IgD-negative memory B cell (primary cell): ENCODE results near the gene YWHAH. TPM values are rescaled to one million over a fixed set of nuclear protein-coding genes. Genes with fewer than 3 reads are reported as not detected.
A peak's percentile ranks its signal among the peaks of the same experiment; 100 is the strongest.

Experiments
- H3K27ac Mint-ChIP-seq, 3 donors: one replicate each; pipeline ENCODE4 v1.8.0; 2020 to 2022; ENCODE audit warnings: mild to moderate bottlenecking in 3 of 3, mixed read lengths in 3 of 3, moderate library complexity in 1 of 3
- H3K27me3 Mint-ChIP-seq: one replicate; pipeline ENCODE4 v1.8.0; 2021; ENCODE audit warnings: mixed read lengths
- H3K36me3 Mint-ChIP-seq: one replicate; pipeline ENCODE4 v1.8.0; 2020; ENCODE audit warnings: mild to moderate bottlenecking, mixed read lengths
- H3K4me1 Mint-ChIP-seq, 3 donors: one replicate each; pipeline ENCODE4 v1.8.0; 2020 to 2022; ENCODE audit warnings: mixed read lengths in 3 of 3, mild to moderate bottlenecking in 1 of 3
- H3K4me3 Mint-ChIP-seq, 4 donors: one replicate each; pipeline ENCODE4 v1.8.0; 2020 to 2022; ENCODE audit warnings: mild to moderate bottlenecking in 4 of 4, mixed read lengths in 4 of 4, moderate library complexity in 3 of 4
- H3K9me3 Mint-ChIP-seq, 3 donors: one replicate each; pipeline ENCODE4 v1.8.0; 2020 to 2021; ENCODE audit warnings: mixed read lengths in 3 of 3, mild to moderate bottlenecking in 1 of 3
- polyA plus RNA-seq: library from polyadenylated mRNA; unstranded; fragments of 300-500 nt; fragmentation: Illumina TruSeq; gene quantifications from one replicate; pipeline ENCODE4 v1.2.3, GENCODE V29; 2021

Gene YWHAH
- polyA plus RNA-seq, 1 donor from 2014 or later, result 65.3 TPM

- H3K27me3 Mint-ChIP-seq, result no peaks in the 10 kb centered on the region
- H3K4me1 Mint-ChIP-seq, result peaks cover 6 to 16% (median 14%) of the 10 kb centered on the region in 3 donors
- H3K27ac Mint-ChIP-seq, result no peak overlapping the region
- H3K4me3 Mint-ChIP-seq, result no peak overlapping the region
- no peaks in the 10 kb centered on the region for H3K36me3 Mint-ChIP-seq
- no peaks in the 10 kb centered on the region for H3K9me3 Mint-ChIP-seq
These were observed 28.7 kb upstream of the YWHAH start for GRCh38 chr22:31915586-31915985.

- H3K36me3 Mint-ChIP-seq, result no peaks in the 10 kb centered on the region
- H3K27ac Mint-ChIP-seq, result peak overlapping the region in 2 of 3 donors; percentile 2 to 28
- no peaks in the 10 kb centered on the region for H3K9me3 Mint-ChIP-seq
- peak overlapping the region in 3 of 4 donors; percentile 12 to 87 (median 75) for H3K4me3 Mint-ChIP-seq
- H3K27me3 Mint-ChIP-seq, result no peaks in the 10 kb centered on the region
- peaks cover 6 to 18% (median 14%) of the 10 kb centered on the region in 3 donors for H3K4me1 Mint-ChIP-seq
These were observed 27.0 kb upstream of the YWHAH start for GRCh38 chr22:31917227-31917921.

GRCh38 chr22:31919730-31920129 lies 24.6 kb upstream of the YWHAH start:
- Mint-ChIP-seq H3K36me3 (no peaks in the 10 kb centered on the region), H3K4me3 (no peak overlapping the region), H3K27ac (no peak overlapping the region), H3K27me3 (peaks cover 2% of the 10 kb centered on the region), H3K4me1 (peaks cover 6 to 32% (median 16%) of the 10 kb centered on the region in 3 donors), H3K9me3 (no peaks in the 10 kb centered on the region)

GRCh38 chr22:31920306-31920705 lies 24.0 kb upstream of the YWHAH start:
- Mint-ChIP-seq H3K27ac (no peak overlapping the region), H3K4me3 (no peak overlapping the region), H3K36me3 (no peaks in the 10 kb centered on the region), H3K9me3 (peaks cover 0 to 3% (median 0%) of the 10 kb centered on the region in 3 donors), H3K4me1 (peaks cover 6 to 34% (median 16%) of the 10 kb centered on the region in 3 donors), H3K27me3 (peaks cover 4% of the 10 kb centered on the region)

- H3K27me3 Mint-ChIP-seq, result peaks cover 4% of the 10 kb centered on the region
- peaks cover 6 to 32% (median 16%) of the 10 kb centered on the region in 3 donors for H3K4me1 Mint-ChIP-seq
- H3K27ac Mint-ChIP-seq, result no peak overlapping the region
- peaks cover 0 to 3% (median 0%) of the 10 kb centered on the region in 3 donors for H3K9me3 Mint-ChIP-seq
- no peak overlapping the region for H3K4me3 Mint-ChIP-seq
- no peaks in the 10 kb centered on the region for H3K36me3 Mint-ChIP-seq
These were observed 23.2 kb upstream of the YWHAH start for GRCh38 chr22:31921106-31921505.

GRCh38 chr22:31922534-31922933 lies 21.8 kb upstream of the YWHAH start:
- Mint-ChIP-seq H3K27me3 (peaks cover 4% of the 10 kb centered on the region), H3K4me1 (peaks cover 2 to 21% (median 8%) of the 10 kb centered on the region in 3 donors), H3K4me3 (no peak overlapping the region), H3K9me3 (peaks cover 0 to 3% (median 0%) of the 10 kb centered on the region in 3 donors), H3K27ac (no peak overlapping the region), H3K36me3 (no peaks in the 10 kb centered on the region)

GRCh38 chr22:31923136-31923535 lies 21.2 kb upstream of the YWHAH start:
- peaks cover 6% of the 10 kb centered on the region for H3K27me3 Mint-ChIP-seq
- no peak overlapping the region for H3K27ac Mint-ChIP-seq
- peaks cover 0 to 18% (median 2%) of the 10 kb centered on the region in 3 donors for H3K4me1 Mint-ChIP-seq
- no peaks in the 10 kb centered on the region for H3K36me3 Mint-ChIP-seq
- peaks cover 0 to 3% (median 0%) of the 10 kb centered on the region in 3 donors for H3K9me3 Mint-ChIP-seq
- H3K4me3 Mint-ChIP-seq, result no peak overlapping the region

- Mint-ChIP-seq H3K4me3 (no peak overlapping the region), H3K36me3 (no peaks in the 10 kb centered on the region), H3K27ac (no peak overlapping the region), H3K9me3 (peaks cover 0 to 3% (median 0%) of the 10 kb centered on the region in 3 donors), H3K27me3 (peaks cover 7% of the 10 kb centered on the region), H3K4me1 (peaks cover 0 to 18% (median 2%) of the 10 kb centered on the region in 3 donors)
These were observed 20.6 kb upstream of the YWHAH start for GRCh38 chr22:31923747-31924146.

- Mint-ChIP-seq H3K27ac (peak overlapping the region in 1 of 3 donors; percentile 16), H3K36me3 (no peaks in the 10 kb centered on the region), H3K4me1 (peaks cover 0 to 18% (median 2%) of the 10 kb centered on the region in 3 donors), H3K9me3 (peaks cover 0 to 3% (median 0%) of the 10 kb centered on the region in 3 donors), H3K27me3 (peaks cover 10% of the 10 kb centered on the region), H3K4me3 (no peak overlapping the region)
These were observed 19.3 kb upstream of the YWHAH start for GRCh38 chr22:31925056-31925455.

- no peak overlapping the region for H3K27ac Mint-ChIP-seq
These were observed 18.3 kb upstream of the YWHAH start for GRCh38 chr22:31926024-31926423.

GRCh38 chr22:31926969-31927368 lies 17.4 kb upstream of the YWHAH start:
- Mint-ChIP-seq H3K4me1 (peaks cover 0 to 17% (median 2%) of the 10 kb centered on the region in 3 donors), H3K27ac (no peak overlapping the region), H3K9me3 (peaks cover 0 to 3% (median 0%) of the 10 kb centered on the region in 3 donors), H3K36me3 (no peaks in the 10 kb centered on the region), H3K4me3 (no peak overlapping the region), H3K27me3 (peaks cover 15% of the 10 kb centered on the region)

More at GRCh38 chr22:31926024-31926423, 18.3 kb upstream of the YWHAH start:
- no peak overlapping the region for H3K4me3 Mint-ChIP-seq
- no peaks in the 10 kb centered on the region for H3K36me3 Mint-ChIP-seq
- H3K9me3 Mint-ChIP-seq, result peaks cover 0 to 3% (median 0%) of the 10 kb centered on the region in 3 donors
- peaks cover 0 to 18% (median 2%) of the 10 kb centered on the region in 3 donors for H3K4me1 Mint-ChIP-seq
- H3K27me3 Mint-ChIP-seq, result peaks cover 12% of the 10 kb centered on the region

- peaks cover 15% of the 10 kb centered on the region for H3K27me3 Mint-ChIP-seq
- H3K36me3 Mint-ChIP-seq, result no peaks in the 10 kb centered on the region
- H3K27ac Mint-ChIP-seq, result no peak overlapping the region
- H3K9me3 Mint-ChIP-seq, result peaks cover 0 to 3% (median 0%) of the 10 kb centered on the region in 3 donors
- H3K4me1 Mint-ChIP-seq, result peaks cover 0 to 15% (median under 1%) of the 10 kb centered on the region in 3 donors
- H3K4me3 Mint-ChIP-seq, result no peak overlapping the region
These were observed 16.8 kb upstream of the YWHAH start for GRCh38 chr22:31927562-31927961.

- Mint-ChIP-seq H3K27ac (peak overlapping the region in 1 of 3 donors; percentile 45), H3K27me3 (peaks cover 15% of the 10 kb centered on the region), H3K4me1 (peaks cover 0 to 3% (median 0%) of the 10 kb centered on the region in 3 donors), H3K36me3 (peaks cover 1% of the 10 kb centered on the region), H3K4me3 (no peak overlapping the region), H3K9me3 (peaks cover 0 to 3% (median 0%) of the 10 kb centered on the region in 3 donors)
These were observed 15.0 kb upstream of the YWHAH start for GRCh38 chr22:31929167-31929930.

- Mint-ChIP-seq H3K27me3 (peaks cover 11% of the 10 kb centered on the region), H3K4me1 (no peaks in the 10 kb centered on the region), H3K9me3 (no peaks in the 10 kb centered on the region), H3K27ac (no peak overlapping the region), H3K4me3 (no peak overlapping the region), H3K36me3 (peaks cover 1% of the 10 kb centered on the region)
These were observed 11.5 kb upstream of the YWHAH start for GRCh38 chr22:31932863-31933262.

GRCh38 chr22:31933406-31933805 lies 10.9 kb upstream of the YWHAH start:
- H3K4me1 Mint-ChIP-seq, result no peaks in the 10 kb centered on the region
- no peak overlapping the region for H3K27ac Mint-ChIP-seq
- H3K4me3 Mint-ChIP-seq, result no peak overlapping the region
- H3K36me3 Mint-ChIP-seq, result peaks cover 1% of the 10 kb centered on the region
- H3K27me3 Mint-ChIP-seq, result peaks cover 8% of the 10 kb centered on the region
- no peaks in the 10 kb centered on the region for H3K9me3 Mint-ChIP-seq
